Activated T-cell treated with anti-CD3 and anti-CD28 coated beads for 24 hours (primary cell): Measurements from ENCODE around the gene RRAS2.

Experiments
- DNase-seq: peaks from one replicate; pipeline ENCODE4 v3.0.0-alpha.2; 2020; ENCODE audit warnings: low read depth

Gene RRAS2

GRCh38 chr11:14336507-14337503 lies 22.2 kb downstream of the RRAS2 start:
- no peak for DNase-seq

GRCh38 chr11:14335712-14336111 lies 23.3 kb downstream of the RRAS2 start:
- no peak for DNase-seq

GRCh38 chr11:14334893-14335292 lies 24.1 kb downstream of the RRAS2 start:
- DNase-seq, result no peak

- DNase-seq, result no peak
Observed at GRCh38 chr11:14334192-14334591, 24.8 kb downstream of the RRAS2 start.

- no peak for DNase-seq
Observed at GRCh38 chr11:14331476-14332136, 27.4 kb downstream of the RRAS2 start.

- no peak for DNase-seq
Observed at GRCh38 chr11:14330881-14331280, 28.1 kb downstream of the RRAS2 start.

GRCh38 chr11:14329702-14330101 lies 29.3 kb downstream of the RRAS2 start:
- DNase-seq, result no peak

DNA sequence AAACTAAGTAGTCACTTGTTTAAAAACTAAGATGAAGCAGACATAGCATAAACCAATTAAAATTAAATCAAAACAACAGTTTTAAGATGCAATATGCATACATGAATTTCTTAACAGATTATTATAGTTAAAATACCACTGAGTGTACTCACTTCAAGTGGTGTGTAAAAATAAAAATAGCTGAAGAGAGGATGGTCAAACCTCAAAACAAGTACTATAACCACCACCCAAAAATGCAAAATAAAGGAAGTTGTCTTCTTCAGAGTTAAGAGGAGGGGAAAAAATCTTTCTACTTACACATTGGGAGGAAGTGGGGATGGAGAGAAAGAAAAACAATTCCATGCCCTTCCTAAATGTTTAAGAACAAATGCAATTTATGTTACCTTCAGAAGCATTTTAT lies 31.9 kb downstream of the RRAS2 start:
- DNase-seq, result no peak

DNA sequence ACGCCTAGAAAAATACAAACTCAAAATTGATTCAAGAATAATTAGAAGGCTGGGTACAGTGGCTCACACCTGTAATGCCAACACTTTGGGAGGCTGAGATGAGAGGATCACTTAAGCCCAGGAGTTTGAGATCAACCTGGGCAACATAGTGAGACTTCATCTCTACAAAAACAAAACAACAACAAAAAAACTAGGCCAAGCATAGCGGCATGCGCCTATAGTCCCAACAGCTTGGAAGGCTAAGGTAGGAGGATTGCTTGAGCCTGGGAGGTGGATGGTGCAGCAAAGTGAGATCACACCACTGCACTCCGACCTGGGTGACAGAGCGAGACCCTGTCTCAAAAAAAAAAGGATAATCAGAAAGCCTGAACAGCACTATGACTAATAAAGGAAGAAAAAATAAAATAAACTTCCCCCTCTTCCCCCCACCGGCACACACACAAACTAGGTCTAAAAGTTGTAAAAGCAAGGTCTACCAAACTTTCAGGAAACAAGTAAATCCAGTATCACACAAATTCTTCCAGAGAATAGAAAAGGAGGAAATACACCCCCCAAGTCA lies 35.8 kb downstream of the RRAS2 start:
- DNase-seq, result no peak

DNA sequence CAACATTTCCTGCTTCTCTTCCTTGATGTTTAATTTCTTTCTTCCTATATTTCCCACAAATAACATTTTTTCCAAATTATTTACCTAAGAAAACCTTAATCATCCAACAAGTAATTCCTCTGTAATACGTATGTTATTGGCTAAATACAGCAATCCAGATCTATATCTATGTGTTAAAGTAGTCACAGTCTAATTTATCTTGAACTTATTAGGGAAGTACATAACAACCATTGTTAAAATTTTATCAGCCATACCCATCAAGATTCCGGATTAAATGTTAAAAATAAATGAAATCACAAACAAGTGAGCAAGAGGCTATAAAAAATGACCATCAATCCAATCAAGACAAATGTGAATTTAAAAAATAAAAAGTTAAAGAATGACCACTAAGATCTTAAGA lies 36.5 kb downstream of the RRAS2 start:
- DNase-seq, result no peak

- DNase-seq, result no peak
Observed at GRCh38 chr11:14320020-14320419, 39.0 kb downstream of the RRAS2 start.

DNA sequence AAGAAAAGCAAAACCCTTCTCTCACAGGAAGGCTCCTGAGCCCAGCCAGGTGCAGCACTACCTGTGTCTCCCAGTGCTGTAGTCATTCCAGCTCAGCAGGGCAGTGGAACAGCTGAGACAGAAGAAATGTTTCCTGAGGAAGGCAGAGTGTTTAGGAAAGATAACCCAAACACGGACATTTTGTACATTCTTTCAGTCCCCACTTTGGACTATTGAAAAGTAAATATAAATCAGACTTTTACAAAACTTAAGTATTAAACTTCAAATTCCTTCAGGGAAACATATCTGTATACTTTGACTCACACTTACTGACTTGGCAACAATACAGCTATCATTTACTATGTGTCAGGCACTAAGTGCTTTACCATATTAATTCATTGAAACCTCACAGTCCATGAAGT lies 40.4 kb downstream of the RRAS2 start:
- no peak for DNase-seq

DNA sequence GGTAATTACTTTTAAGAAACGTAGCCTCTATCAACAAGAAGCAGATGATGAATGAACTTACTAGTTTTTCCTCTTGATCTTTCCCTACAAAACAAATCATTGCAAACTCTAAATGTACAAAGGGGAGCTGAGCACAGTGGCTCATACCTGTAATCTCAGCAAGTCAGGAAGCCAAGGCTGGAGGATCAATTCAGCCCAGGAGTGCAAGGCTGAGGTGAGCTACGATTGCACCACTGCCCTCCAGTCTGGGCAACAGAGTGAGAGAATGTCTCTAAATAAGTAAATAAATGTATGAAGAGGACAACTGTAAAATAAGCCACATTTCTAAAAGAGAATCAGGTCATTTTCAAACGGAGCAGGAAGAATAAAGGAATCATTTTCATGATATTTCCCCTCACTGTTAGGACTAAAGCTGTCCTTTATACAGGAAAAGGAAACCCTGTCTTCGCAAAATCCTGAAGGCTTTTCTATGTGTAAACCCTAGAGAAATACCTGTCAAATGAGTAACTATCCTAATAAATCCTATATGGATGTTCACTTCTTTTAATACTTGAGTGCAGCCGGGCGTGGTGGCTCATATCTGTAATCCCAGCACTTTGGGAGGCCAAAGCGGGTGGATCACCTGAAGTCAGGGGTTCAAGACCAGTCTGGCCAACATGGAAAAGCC lies 41.2 kb downstream of the RRAS2 start:
- no peak for DNase-seq

DNA sequence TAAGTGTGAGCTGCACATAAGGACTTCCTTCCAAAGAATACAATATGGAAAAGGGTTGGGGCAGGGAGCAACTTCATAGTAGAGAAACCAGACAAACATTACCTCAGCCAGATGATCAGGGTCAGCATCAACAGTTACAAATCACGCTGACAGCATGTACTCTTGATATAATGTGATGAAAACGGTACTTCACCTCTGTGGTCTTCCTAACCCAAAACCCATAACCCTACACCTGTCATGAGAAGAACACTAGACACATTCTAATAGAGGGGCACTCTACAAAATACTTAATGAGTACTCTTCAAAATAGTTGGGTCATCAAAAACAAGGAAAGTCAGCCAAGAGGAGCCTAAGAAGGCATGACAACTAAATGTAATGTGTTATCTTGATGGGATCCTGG lies 43.9 kb downstream of the RRAS2 start:
- no peak for DNase-seq

DNA sequence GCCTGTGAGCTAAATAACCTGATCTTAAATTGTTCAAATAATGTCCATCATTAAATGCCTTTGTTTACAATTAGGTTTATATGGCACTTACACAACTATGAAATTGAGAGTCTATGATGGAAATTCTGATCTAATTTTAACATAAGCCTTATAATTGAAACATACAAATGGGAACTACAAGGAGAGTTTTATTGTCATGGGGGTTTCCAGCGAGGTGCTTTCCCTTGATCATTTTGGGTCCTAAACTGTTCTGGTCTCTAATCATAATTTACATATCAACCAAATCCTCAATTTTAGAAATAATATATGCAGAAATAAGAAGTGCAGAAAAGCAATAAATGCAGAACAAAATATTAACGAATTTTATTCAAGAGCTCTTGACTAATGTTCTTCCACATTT lies 44.9 kb downstream of the RRAS2 start:
- no peak for DNase-seq

DNA sequence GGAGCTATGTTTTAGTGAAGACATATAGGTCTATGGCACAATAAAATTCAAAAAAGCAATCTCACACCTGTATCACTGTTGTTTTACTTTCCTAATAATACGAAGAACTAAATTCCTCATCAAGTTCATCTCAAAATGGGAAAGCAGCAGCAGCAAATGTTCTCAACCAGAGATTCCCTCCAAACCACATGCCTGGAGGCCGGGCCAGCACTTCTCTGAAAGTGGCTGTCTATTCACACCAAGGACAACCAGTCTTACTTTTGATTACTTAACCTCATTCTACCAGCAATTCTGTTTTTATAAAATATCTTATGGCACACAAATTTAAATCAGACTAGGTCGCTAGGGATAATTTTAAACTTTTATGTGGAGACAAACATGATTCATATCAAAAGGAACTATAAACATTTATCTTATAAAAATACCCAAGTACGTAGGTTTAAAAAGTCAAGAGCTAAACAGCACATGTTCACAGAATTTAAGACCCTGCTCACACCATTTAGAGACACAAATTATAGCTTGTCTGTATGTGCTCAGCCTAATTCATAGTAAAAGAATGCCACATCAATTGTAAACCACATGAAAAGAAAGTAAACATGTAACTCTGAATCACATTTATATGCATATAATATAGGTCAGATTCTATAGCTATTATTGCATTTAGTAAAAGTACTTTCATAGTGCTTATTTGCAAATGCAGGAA lies 46.1 kb downstream of the RRAS2 start:
- no peak for DNase-seq

- DNase-seq, result no peak
Observed at GRCh38 chr11:14310679-14311078, 48.3 kb downstream of the RRAS2 start.

DNA sequence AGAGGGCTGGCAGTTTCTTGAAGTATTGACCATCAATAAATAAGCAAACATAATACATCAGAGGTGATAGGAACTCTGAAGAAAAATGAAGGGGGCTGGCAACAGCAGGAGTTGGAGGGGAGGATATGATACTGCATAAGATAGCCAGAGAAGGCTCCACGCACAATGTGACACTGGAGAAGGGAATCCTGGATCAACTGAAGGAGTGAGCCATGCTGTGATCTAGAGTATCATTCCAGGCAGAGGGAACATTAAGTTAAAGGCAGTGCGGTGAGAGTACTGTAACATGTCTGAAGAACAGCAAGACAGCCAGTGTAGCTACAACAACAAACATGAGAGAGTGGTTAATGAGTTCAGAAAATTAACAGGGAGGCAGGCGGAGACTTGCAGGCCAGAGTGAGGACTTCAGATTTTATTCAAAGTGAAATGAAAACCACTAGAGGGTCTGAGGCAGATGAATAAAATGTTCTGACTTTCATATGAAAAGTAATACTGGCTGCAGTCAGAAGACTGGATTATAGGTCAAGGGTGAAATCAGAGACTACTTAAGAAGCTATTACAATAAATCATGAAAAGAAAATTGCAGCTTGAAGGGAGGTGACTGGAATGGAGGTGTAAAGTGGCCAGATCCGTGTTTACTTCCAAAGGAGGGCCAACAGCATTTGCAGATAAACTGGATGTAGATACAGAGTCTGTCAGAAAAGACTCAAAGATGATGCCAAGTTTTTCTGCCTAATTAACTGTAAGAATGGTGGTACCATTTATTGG lies 49.4 kb downstream of the RRAS2 start:
- no peak for DNase-seq

DNA sequence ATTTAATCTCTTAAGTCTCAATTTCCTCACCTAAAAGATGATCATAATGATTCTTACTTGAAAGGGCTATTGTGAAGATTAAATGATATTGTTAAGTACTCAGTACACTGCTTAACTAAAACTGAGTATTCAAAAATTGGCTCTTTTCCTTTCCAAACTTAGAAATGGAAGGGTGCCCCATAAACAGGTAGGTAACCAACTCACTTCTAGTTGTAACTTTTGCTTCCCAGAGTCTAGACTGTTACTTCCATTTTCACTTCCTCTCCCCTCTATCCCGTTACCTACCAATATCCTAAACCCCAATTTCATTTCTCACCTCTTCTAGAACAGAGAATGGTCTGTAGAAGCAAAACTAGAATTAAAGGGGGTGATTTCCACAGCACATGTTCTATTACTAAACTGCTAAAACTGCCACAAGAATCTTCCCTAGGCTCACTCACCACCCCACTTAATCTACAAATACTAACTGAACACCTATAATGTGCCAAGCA lies 50.0 kb downstream of the RRAS2 start:
- DNase-seq, result no peak

DNA sequence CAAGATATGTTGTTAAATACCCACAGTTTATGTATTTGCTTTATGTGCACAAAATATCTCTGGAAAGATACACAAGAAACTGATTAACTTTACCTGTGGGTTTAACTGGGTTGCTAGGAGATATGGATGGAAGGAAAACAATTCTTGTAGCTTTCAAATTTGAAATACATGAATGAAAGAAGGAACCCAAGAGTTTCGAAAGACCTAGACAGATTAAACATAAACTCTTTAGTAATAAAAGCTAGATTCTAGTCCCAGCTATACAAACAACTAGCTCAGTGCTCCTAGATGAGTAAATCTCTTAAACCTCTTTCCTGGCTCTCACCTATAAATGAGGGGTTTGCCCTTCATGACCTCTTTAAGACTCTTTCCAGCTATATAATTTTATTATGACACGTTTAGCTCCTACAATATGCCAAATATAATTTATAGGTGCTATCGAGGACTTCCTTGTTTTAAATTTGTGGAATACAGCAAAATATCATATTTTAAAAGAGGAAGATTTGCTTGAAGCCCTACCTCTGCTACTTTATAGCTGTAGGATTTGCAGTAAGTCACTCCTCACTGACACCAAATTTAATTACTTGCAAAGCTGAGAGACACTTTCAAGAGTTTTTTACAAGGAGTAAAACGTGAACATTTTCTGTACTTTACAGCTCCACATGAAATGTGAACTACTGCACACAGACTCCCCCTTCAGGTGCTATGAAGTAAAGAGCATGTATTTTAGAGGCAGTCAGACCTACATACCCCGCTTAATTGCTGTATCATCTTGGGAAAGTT lies 50.7 kb downstream of the RRAS2 start:
- no peak for DNase-seq
